CD4-positive, alpha-beta T cell treated with Interleukin-21 for 1 hour (primary cell): ENCODE measurements around the gene IGDCC3.

Experiments
- DNase-seq: peaks from one replicate; pipeline ENCODE4 v3.0.0-alpha.2; 2020

IGDCC3 gene

DNA sequence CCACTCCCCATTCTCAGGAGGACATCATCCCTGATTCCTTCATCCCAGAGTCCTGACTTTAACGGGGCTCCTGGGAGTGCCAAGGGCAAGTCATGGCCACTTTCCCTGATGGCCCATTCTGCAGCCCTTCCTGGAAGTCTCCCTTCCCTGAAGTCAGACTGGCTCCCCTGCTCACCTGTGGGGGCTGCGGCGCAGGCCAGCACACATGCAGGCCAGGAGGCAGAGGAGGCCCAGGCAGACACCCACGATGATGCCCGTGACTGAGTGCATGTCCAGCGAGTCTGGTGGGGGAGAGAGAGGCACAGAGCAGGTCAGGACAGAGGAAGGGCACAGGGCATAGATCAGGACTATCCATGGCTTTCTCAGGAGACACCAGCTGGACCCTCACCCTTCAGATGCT is 8.6 kb upstream of the IGDCC3 start:
- DNase-seq, result no peak

DNA sequence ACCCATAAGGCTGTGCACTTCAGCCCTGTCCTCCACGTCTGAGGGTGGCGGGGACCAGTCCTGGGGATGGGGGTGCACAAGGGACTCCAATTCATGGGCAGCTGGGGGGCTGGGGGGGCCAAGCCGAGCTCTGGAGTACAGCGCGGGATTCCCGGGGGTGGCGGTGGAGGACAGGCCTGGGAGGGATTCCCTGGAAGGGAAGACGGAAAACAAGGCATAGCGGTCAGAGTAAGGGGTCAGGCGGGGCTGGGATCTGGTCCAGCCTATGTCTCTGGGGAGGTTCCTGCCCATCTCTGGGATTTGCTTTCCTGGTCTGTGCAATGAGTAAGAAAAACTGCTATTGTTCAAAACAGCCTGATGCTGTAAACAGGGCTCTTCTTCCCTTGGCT is 8.1 kb upstream of the IGDCC3 start:
- no peak for DNase-seq

DNA sequence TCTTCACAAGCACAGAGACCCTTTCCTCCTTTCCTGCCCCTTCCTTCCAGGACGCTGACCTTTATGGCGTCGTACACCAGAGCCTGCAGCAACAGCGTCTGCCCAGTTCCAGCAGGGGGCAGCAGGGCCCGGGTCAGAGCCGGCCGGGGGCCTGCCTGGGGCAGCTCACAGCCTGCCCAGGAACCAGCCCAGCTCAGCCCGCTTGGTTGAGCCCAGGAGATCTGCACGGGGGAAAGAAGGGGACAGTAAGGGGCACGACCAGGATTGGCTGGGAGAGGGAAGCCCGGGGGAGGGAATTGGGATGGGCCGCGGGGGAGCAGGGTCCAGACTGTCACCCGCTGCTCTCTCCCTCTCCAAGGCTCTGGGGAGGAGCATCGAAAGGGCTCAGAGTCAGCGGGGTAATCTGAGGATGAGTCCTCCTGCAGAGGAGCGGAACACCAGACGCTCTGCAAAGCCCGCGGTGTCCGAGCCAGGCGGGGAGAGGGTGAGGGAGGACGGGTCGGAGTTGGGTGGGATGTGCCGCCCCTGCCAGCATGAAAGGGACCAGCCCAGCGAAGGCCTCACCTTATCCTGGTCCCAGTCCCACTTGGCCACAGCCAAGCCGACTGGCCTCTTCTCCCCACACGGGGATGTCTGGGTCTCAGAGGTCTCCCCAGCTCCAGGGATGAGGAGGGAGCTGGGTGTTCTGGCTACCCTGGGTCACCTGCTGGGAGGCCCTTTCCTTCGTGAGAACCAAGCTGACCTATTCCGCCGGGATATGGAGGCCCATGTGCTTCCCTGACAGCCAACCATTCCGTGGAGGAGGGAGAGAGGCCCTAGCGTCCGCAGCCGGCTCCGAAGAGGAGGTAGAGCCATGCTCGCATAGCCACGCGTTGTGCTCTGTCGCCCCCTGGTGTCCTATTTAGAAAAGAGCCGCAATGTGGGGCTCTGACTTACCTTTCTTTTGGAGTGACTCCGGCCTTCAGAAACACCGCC is 7.4 kb upstream of the IGDCC3 start:
- peak; percentile 86 for DNase-seq

DNA sequence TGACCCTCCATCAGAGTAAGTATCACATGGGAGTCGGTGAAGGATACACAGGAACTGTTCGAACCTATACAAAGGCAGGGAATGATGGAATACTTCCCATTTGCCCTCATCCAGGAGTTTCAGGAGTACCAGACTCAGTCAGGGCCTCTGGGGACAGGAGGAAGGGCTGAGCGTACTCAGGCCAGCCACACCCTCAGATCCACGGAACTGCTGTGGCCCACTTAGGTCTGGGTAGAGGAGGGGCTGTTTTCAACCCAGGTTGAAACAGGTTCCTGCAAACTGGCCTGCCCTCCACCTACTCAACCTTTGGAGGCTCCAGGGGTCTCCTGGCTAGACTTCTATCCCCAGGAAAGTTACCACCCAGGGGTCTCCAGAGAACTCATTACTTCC is 6.7 kb upstream of the IGDCC3 start:
- no peak for DNase-seq

DNA sequence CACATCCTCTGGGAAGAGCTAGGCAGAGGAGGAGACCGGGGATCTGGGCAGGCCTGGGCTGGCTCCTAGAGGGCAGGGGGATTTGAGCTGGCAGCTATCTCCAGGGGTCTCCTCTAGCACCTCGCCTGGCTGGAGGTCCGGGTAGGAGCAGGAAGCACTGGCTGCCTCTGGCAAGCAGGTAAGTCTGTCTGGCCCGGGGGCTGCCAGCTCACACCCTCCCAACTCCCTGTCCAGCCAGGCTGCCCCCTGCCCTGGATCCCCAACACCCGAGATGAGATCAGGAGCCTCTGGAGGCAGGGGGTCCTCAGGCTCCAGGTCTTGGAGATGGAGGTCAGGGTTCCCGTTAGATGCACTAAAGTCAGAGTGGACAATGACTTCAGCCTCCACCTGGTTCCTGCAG is 6.2 kb upstream of the IGDCC3 start:
- DNase-seq, result no peak

DNA sequence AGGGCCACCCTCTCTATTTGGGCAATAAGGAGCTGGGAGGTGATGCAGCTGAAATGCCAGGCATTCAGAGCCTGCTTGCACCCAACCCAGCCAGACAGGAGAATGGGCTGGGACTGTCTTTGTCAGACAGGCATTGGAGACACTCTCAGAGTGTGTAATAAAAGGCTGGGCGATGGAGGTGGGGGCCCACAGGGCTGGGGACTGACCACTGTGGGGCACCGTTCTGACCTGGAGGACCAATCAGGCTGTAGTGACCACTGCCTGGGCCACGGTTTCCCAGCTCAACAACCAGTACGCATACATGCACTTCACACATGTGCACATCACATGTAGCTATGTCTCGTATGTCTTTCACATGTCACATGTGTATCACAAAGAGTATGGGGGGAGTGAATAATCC is 5.7 kb upstream of the IGDCC3 start:
- DNase-seq, result no peak

DNA sequence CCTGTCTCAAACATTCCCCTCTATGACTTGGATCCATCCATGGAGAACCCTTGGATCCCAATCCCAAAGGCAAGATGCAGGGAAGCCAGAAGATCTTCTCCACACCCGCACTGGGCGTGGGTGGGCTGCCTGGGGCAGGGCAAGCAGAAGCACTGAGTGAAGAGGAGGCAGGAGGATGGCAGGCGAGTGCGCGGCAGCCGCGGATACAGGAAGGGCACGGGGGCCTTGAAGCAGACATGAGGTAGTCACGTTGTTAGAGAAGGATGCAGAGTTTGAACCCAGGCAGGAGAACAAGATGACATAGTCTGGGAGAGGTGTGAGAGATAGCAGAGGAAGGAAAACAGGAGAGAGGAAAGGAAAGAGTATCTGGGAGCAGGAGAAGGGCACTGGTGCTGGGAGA is 5.1 kb upstream of the IGDCC3 start:
- DNase-seq, result no peak

DNA sequence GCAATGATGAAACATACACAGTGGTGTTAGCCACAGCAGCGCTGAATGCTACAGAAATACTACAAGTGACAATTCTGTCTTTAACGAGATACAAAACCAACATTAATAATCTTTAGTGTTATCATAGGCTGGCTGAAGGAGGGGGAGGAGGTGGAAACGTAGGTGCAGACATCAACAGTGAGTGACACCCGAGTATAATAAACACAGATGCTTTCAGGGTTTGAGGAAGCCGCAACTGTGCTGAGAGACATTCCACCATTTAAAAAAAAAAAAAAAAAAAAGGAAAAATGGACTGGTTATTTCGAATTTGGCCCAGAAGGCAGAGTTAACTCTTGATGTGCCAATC is 4.3 kb upstream of the IGDCC3 start:
- DNase-seq, result no peak

DNA sequence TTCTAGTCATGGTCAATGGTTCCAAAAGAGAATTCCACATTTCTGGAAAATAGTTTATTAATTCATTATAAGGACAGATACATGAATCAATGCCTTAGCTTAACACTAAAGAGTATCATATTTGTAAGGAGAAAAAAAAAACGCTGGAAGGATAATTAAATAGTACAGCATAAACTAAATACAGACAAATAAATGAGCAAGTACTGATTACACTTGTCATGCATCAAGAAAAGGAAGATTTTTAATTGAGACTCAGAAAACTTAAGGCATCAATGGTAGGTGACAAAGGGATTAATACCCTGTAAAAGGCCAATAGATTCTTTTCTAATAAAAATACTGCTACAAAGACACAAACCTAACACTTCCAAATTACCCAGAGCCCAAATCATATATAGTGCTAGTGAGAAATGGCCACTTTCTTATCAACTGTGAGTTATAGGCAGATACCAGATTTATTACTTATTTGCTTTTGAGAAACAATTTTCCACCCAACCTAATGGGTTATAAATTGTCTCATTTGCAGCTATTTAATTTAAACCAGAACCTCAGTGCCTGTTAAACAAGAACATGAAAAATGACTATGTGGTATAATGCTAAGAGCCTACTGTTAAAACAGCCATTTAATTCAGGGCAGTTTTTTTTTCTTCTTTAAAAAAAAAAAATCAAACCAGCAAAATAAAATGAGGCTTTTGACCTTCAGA is 3.8 kb upstream of the IGDCC3 start:
- no peak for DNase-seq

DNA sequence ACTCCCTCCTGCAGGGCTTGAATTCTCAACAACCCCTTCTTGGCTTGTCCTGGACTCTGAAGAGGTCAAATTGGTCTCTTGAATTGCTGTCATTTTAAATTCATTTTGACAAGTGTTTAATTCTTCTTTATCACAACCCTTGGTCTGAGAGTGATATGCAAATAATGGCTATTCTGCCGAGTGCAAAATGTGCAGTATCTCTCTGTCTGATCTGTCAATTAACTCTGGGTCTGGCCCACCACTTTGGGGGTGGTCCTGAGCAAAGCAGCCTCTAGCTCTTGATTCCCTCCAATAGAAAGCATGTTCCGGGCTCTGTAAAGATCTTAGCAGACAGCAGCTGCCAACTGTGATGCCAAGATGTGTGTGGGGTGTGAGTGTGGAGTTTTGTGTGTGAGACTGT is 2.2 kb upstream of the IGDCC3 start:
- no peak for DNase-seq

DNA sequence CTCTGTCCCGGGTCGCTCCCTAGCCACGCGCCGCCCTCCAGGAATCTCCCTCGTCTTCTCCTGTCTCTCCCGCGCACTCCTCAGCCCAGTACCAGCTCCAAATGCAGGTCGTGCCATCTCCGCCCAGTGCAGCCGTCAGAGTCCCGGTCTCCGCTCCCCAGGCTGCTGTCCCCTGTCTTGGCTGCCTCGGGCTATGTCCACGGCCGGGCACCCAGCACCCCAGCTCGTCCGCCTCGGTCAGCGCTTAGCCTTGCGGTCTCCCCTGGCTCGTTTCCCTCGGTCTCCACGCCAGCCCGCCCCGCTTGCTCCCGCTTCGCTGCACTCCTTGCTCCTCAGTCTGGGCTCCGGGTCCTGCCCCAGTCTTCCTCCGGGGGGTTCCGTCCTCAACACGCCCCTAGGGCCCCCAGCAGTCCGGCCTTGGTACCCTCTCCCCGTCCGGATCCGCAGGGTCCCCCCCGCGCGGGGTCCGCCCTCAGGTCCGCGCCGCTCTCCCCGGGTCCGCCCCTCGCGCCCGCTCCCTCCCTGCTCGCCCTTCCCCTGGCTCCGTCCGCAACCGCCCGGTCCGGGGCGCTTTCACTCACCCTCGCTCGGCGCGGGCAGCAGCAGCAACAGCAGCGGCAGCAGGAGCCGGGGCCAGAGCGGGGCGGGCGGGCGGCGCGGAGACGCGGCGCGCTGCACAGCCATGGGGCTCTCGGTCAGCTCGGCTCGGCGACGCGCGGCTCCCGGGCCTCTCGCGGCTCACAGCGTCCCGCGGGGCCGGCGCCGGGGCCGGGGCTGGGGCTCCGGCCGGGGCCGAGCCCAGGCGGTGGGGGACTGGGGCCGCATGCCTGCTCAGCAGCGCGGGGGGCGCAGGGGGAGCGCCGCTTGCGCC is 462 bp downstream of the IGDCC3 start:
- DNase-seq, result no peak

DNA sequence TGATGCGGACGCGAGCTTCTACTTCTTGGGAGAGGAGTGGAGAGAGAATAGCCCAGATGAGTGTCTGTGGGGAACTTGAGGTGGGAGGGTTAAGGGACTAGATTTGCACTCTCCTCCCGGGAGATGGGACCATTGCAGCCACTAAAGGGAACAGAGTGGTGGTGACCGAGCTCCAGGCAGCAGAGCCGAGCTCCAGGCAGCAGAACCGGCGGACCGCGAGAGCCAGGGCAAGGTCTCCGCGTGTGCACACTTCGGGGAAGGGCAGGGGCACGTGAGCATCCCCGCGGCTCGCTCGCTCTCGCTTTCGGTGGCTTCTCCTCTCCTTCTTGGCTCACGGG is 1.1 kb downstream of the IGDCC3 start:
- DNase-seq, result no peak

DNA sequence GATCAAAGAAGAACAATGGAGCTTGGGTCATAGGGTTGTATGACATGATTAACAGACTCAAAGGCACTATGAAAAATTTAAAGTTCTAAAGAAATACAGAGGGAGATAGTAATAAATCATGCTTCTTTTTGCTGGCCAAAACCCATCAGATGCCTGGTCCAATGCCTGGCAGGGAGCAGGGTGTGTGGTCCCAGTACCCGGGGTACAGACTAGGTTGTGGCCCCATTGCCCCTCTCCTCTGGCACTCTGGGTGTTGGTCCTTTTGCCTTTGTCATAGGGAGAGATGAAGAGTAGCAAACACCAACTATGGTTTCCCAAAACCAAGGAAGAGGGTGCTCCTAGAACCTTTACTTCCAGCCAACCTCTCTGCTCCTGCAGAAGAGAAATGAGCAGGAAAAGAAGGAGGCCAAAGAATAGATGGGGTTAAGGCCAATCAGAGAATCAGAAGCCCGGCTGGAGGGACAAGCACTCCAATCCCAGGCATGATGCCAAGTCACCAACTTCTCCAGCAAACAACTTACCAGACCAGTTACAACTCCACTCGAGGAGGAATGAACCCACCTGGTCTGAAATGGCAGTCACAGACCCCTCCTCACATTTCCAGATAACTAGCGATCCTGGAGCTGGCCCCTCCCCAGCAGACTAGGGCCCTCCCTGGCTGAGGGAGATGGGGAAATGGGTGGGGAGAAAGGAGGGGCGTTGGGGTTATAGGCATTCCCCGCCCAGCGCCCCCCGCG is 1.8 kb downstream of the IGDCC3 start:
- no peak for DNase-seq

DNA sequence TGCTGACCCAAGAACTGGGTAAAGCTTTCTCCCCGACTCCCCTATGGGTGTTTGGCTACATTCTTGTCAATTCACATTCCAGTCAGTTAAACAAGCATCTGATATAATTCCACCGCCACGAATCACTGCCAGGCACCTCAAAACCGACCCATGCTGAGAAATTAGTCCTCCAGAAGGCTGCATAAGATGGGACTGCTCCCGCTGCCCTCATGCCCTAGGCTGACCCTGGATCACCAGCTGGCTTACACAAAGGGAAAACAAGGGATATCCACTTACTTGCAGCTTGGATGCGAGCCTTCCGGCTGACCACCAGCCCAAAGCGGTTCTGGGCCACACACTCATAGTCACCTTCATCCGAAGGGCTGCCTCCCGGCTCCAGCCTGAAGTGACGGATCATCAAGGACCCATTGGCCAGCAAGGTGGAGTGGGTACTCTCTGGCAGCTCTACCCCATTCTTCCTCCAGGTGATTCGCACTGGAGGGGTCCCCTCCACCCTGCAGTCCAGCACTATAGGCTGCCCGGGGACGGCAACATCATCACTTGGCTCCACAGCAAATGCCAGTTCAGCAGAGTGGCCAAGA is 2.9 kb downstream of the IGDCC3 start:
- DNase-seq, result no peak

DNA sequence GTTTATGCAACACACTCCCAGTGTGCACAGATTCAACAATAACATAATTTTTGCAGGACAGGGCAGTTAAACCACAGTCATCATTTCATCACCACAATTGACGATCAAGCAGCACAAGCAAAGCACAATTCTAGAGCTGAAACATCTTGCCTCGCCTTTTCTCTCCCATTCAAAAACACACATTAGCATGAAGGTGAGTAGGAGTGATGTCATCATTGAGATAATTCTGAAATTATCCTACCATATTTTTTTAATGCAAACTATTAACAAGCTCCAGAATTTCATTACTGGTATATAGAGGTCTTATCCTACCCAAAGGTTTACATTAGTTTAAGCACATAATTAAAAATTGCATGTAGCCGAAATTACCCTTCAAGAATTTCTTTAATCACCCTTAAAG is 3.5 kb downstream of the IGDCC3 start:
- DNase-seq, result no peak

DNA sequence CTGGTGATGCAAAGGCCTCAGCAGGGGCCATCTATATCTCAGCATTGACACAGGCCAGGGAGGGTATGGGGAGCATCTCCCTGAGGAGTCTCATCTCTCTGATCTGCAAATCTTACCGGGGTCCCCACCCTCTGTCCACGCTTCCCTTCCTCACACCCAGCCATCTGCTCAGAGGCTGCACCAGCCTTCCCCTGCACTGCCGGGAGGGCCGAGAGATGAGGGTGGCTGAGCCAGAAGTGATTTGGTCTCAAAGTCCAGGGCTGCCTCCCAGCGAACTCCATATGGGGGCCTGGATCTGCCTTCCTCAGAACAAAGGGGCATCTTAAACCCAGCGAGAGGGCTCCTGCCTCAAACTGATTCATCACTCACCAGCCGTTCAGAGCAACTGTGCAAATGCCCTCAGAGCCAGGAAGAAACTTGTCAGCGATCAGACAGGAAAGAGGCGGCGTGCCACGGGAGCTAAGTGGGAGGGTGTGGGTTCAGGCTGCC is 4.6 kb downstream of the IGDCC3 start:
- DNase-seq, result no peak

DNA sequence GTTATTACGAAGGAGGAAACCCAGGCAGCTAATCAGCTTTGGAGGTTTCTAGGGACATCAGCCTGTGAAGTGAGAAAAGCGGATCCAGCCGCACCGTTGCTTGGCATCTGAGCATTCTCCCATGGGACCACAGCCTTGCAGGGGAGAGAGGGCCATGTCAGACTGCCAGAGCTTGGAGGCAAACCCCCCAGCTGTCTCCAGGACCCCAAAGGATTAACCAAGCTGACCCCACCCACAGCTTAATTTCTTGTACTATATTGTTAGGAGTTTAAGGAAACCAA is 5.1 kb downstream of the IGDCC3 start:
- DNase-seq, result no peak

DNA sequence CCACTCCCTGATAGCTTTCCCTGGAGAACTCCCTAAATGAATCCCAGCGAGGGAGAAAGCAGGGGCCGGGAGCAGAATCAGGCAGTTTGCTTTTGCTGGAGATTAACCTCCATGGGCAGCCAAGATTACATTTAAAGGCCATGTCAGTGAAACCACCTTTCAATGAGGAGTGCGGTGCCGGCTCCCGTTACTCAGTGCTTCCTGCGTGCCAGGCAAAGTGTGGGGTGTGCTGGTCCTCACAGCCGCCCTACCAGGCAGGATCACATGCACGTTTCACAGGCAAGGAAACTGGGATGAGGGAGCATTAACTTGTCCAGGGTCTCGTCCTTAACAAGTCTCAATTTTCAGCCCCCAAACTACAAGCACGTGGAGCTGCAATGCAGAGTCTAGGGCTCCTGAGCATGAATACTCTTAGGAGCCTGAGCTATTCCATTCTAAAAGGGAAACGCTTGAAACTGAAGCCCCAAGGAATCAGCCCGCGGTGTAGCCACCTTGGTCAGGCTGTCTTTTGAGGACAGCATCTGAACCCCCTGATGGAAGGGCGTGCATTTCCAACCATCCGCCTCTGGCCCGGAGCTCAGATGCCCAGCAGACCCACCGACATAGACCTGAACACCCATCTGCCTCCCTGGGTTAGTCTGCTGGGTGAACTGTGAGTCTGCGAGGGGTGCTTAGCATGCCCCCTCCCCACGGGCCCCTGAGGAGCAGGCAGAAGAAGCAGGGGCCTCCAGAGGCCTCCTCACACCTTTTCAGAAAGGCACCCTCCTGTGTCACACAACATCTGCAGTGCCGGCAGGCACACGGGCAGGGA is 5.6 kb downstream of the IGDCC3 start:
- DNase-seq, result no peak

DNA sequence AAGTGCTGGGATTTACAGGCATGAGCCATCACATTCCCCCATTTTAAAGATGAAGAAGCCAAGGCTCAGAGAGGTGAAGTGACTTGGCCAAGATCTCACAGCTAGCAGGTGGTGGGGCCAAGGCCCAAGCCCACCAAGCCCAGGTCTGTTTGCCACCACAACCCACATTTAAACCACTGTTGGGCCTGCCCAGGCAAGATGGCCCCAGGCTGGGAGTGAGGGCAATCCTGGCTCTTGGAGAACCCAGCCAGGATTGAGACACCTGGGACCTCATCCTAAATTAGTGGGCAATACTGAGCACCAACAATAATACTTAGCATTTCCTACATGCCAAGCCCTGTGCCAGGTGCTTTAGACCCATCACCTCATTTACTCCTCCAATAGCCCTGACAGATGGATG is 6.9 kb downstream of the IGDCC3 start:
- no peak for DNase-seq

DNA sequence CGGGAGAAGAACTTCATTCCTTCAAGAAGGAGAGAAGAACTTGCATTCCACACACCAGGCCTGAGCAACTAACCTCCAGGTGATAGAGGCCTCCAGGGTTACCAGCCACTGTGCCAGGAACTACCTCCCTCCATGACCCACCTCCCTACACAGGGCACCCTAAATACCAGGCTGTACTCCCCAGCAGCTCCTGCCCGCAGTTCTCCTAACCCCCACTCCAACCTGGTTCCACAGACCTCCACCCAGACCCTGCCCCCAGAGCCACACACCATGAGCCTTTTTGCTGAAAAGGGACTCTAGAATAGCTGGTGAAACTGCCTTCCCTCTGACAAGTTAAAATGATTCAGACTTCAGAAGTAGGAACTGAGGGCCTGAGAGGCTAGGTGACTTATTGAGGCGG is 8.2 kb downstream of the IGDCC3 start:
- DNase-seq, result no peak

DNA sequence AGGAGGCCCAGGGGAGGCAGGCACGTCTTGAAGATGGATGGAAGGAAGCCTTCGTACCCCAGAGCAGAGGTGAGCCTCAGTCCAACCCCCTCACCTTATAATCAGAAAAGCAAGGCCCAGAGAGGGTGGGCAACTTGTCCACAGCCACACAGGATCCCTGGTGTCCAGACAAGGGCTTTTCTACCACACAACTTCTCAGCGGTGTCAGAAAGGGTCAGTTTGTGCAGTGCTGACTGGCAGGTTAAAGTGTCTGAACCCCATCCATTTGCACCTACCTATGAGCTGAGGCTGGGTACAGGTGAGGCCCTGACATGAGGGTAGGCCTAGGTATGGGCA is 8.6 kb downstream of the IGDCC3 start:
- DNase-seq, result no peak
